Activated B cell treated with CpG ODN at 0.5 μM for 24 hours (primary cell): ENCODE measurements around the gene MAGEA2. TPM values are rescaled to one million over a fixed set of nuclear protein-coding genes. Genes with fewer than 3 reads are reported as not detected.
"Not testable (repeated sequence)": the region's sequence is repeated elsewhere in the genome, so short reads cannot be mapped to it uniquely, and the experiment has no call there.

Experiments used
- ATAC-seq: fragments of 200-7000 bp; cut with Tn5 transposase; one replicate; pipeline ENCODE4 v1.10.0; 2021; ENCODE audit warnings: low read depth, mild to moderate bottlenecking, moderate library complexity
- CTCF ChIA-PET: fragments of 350-600 bp; sonication (Branson Sonifier 250); formaldehyde crosslinking; loops from one replicate; lab custom pipeline; 2021; ENCODE audit warnings: antibody characterized with exemption; lab: Charles Lee
- POLR2A ChIA-PET: fragments of 350-600 bp; sonication (Branson Sonifier 250); formaldehyde crosslinking; loops from one replicate; lab custom pipeline; 2021; ENCODE audit warnings: antibody characterized with exemption; lab: Charles Lee
- DNase-seq: peaks from one replicate; pipeline ENCODE4 v3.0.0; 2022
- H3K27ac Mint-ChIP-seq: one replicate; pipeline ENCODE4 v1.8.0; 2020; ENCODE audit warnings: mixed read lengths
- H3K27me3 Mint-ChIP-seq: one replicate; pipeline ENCODE4 v1.8.0; 2021; ENCODE audit warnings: mixed read lengths
- H3K36me3 Mint-ChIP-seq: one replicate; pipeline ENCODE4 v1.8.0; 2021; ENCODE audit warnings: low read depth, mixed read lengths
- H3K4me1 Mint-ChIP-seq: one replicate; pipeline ENCODE4 v1.8.0; 2021; ENCODE audit warnings: mixed read lengths
- H3K4me3 Mint-ChIP-seq: one replicate; pipeline ENCODE4 v1.8.0; 2020; ENCODE audit warnings: mild to moderate bottlenecking, mixed read lengths
- H3K9me3 Mint-ChIP-seq: one replicate; pipeline ENCODE4 v1.8.0; 2020; ENCODE audit warnings: mixed read lengths
- CTCF ChIP-seq: fragments of 200-600 bp; IDR thresholded peaks from one replicate; pipeline ENCODE4 v1.8.0; 2022; ENCODE audit warnings: antibody characterized with exemption, mild to moderate bottlenecking
- intact Hi-C: fragments of 100-400 bp; cut with micrococcal nuclease; formaldehyde crosslinking; loops from one replicate; pipeline ENCODE4 v1.15.1; 2024
- total RNA-seq: library from RNA; stranded (reverse); gene quantifications from 2 replicates; pipeline ENCODE4 v1.2.3, GENCODE V29; 2022

Gene MAGEA2
- total RNA-seq, 1 donor from 2014 or later, result not detected

- no peaks in the 10 kb centered on the region for H3K9me3 Mint-ChIP-seq
- POLR2A ChIA-PET, result no interaction called here
- no peak for TF ChIP-seq CTCF
- no peak for DNase-seq
- intact Hi-C loops, result no loop called here
- H3K4me1 Mint-ChIP-seq, result no peaks in the 10 kb centered on the region
- no peak for ATAC-seq
- H3K36me3 Mint-ChIP-seq, result no peaks in the 10 kb centered on the region
- CTCF ChIA-PET, result no interaction called here
- H3K27ac Mint-ChIP-seq, result no peak overlapping the region
- no peaks in the 10 kb centered on the region for H3K27me3 Mint-ChIP-seq
- H3K4me3 Mint-ChIP-seq, result no peak overlapping the region
Measured at GRCh38 chrX:152725409-152725808, 28.2 kb downstream of the MAGEA2 start.

GRCh38 chrX:152713815-152714787 lies 39.5 kb downstream of the MAGEA2 start, which contains the start of gene MAGEA2B:
Gene MAGEA2B, plus strand, starts transcription at chrX:152714628. Its CDS starts 2,479 bp downstream, at chrX:152717107.
- ATAC-seq, intact Hi-C loops, CTCF ChIA-PET, H3K36me3 Mint-ChIP-seq, POLR2A ChIA-PET, H3K27me3 Mint-ChIP-seq, H3K27ac Mint-ChIP-seq, DNase-seq, H3K4me3 Mint-ChIP-seq, H3K9me3 Mint-ChIP-seq, H3K4me1 Mint-ChIP-seq: not testable (repeated sequence)

DNA sequence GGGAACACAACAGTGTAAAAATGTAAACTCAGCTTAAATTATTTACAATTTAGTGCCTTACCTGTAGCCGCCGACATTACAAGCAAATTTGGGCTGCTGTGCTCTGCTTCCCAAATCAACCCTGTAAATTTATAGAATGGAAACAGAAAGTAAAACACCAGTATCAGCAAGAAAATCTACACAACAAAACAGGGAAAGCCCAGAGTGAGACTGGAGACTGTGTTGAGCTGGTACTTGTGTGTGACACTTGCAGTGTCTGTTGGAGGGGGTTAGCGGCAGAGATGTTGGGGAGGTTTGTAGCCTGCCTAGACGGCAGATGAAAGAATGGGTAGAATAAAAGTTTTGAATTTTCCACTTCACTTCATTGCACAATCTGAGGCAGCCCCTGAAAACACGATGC lies 40.4 kb downstream of the MAGEA2 start:
- H3K27me3 Mint-ChIP-seq, POLR2A ChIA-PET, H3K4me3 Mint-ChIP-seq, intact Hi-C loops, DNase-seq, CTCF ChIA-PET, H3K27ac Mint-ChIP-seq, H3K36me3 Mint-ChIP-seq, H3K4me1 Mint-ChIP-seq, H3K9me3 Mint-ChIP-seq, ATAC-seq: not testable (repeated sequence)

DNA sequence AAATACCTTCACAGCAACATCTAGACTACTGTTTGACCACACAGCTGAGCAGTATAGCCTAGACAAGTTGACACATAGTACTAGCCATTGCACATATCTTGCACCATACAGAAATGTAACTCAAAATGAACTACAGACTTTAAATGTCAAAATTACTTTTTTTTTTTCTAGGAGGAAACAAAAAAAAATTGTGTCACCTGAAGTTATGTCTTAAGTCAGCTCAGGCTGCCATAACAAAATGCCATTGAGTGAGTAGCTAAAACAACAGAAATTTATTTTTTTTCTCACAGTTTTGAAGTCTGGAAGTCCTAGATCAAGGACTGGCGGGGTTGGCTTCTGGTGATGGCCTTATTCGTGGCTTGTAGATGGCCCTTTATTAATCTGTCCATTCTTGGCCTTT lies 44.5 kb downstream of the MAGEA2 start, which contains the start of gene CSAG2:
Gene CSAG2, minus strand, starts transcription at position 101 of the 400 bp plus-strand sequence. CDS start 161 bp downstream, outside the sequence.
- POLR2A ChIA-PET, intact Hi-C loops, DNase-seq, H3K9me3 Mint-ChIP-seq, H3K4me3 Mint-ChIP-seq, H3K4me1 Mint-ChIP-seq, H3K36me3 Mint-ChIP-seq, H3K27ac Mint-ChIP-seq, H3K27me3 Mint-ChIP-seq, CTCF ChIA-PET, ATAC-seq: not testable (repeated sequence)

- H3K4me3 Mint-ChIP-seq, POLR2A ChIA-PET, CTCF ChIA-PET, H3K36me3 Mint-ChIP-seq, H3K27ac Mint-ChIP-seq, intact Hi-C loops, ATAC-seq, DNase-seq, H3K9me3 Mint-ChIP-seq, H3K4me1 Mint-ChIP-seq, H3K27me3 Mint-ChIP-seq: not testable (repeated sequence)
Measured at GRCh38 chrX:152706500-152706899, 47.1 kb downstream of the MAGEA2 start.

- H3K36me3 Mint-ChIP-seq, H3K27ac Mint-ChIP-seq, ATAC-seq, H3K4me3 Mint-ChIP-seq, intact Hi-C loops, POLR2A ChIA-PET, CTCF ChIA-PET, DNase-seq, H3K9me3 Mint-ChIP-seq, H3K4me1 Mint-ChIP-seq, H3K27me3 Mint-ChIP-seq: not testable (repeated sequence)
Measured at GRCh38 chrX:152700390-152700789, 53.3 kb downstream of the MAGEA2 start.

Other genes with a start within 250 kb of the MAGEA2 start
- not detected in 2 replicates for gene GABRQ, start 115.9 kb downstream of the MAGEA2 start, total RNA-seq
- not detected in 2 replicates for gene MAGEA3, start 55.0 kb downstream of the MAGEA2 start, total RNA-seq
- not detected in 2 replicates for gene CSAG2, start 44.6 kb downstream of the MAGEA2 start, total RNA-seq
- not detected in 2 replicates for gene MAGEA2B, start 39.2 kb downstream of the MAGEA2 start, total RNA-seq
- gene CSAG1, start 20.1 kb downstream of the MAGEA2 start, total RNA-seq, result not detected in 2 replicates
- gene MAGEA12, start 20.1 kb downstream of the MAGEA2 start, total RNA-seq, result not detected in 2 replicates
- not detected in 2 replicates for gene CSAG3, start 5.4 kb upstream of the MAGEA2 start, total RNA-seq
- not detected in 2 replicates for gene MAGEA6, start 15.8 kb upstream of the MAGEA2 start, total RNA-seq
- gene CETN2, start 76.9 kb upstream of the MAGEA2 start, total RNA-seq, result 13.3 and 16.1 TPM in 2 replicates
- gene NSDHL, start 77.2 kb upstream of the MAGEA2 start, total RNA-seq, result 17.8 and 18.4 TPM in 2 replicates
- gene ZNF185, start 144.2 kb upstream of the MAGEA2 start, total RNA-seq, result 0.75 and 0.81 TPM in 2 replicates
- gene PNMA5, start 240.3 kb upstream of the MAGEA2 start, total RNA-seq, result 0.27 TPM in 1 of 2 replicates, not detected in the other